Adipose tissue (tissue), 3 donors: Measurements from ENCODE around the gene APOBEC4. TPM values are rescaled to one million over a fixed set of nuclear protein-coding genes. Genes with fewer than 3 reads are reported as not detected.
"Not testable (repeated sequence)": the region's sequence is repeated elsewhere in the genome, so short reads cannot be mapped to it uniquely, and the experiment has no call there.

Experiments
- H3K27ac ChIP-seq: one replicate; pipeline ENCODE4 v1.5.1; 2013; ENCODE audit warnings: low read depth, low read length
- WGBS, 3 donors: extraction: QIAGEN DNeasy Blood & Tissue Kit; methylation state at CpG; one replicate each; pipeline ENCODE4 v1.1.7; 2013; 5-methylcytosine and 5-hydroxymethylcytosine counted together
- polyA plus RNA-seq, 3 donors: library from polyadenylated mRNA; stranded (reverse); fragments of 200-250 nt; gene quantifications; one replicate each; pipeline ENCODE4 v1.2.3, GENCODE V29; 2013
- donor health status: healthy with polysubstance abuse.
- donor health status: Bipolar disorder and iron deficiency.
- donor health status: healthy.

The APOBEC4 gene
- polyA plus RNA-seq, 3 donors = 0.02 TPM; not detected in 2

DNA sequence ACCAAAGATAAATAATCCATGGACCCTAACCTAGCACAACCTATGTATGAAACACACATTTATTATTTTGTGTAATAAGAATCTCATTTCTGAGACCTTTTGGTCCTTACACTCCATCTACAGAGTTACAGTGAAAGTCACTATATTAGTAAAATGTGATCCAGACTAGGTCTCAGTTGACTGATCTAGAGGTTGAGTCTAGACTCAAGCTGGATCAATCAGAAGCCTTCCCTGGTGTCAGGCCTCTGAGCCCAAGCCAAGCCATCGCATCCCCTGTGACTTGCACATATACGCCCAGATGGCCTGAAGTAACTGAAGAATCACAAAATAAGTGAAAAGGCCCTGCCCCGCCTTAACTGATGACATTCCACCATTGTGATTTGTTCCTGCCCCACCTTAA, 40.1 kb downstream of the APOBEC4 start:
- WGBS, 3 donors = 89 to 95% (median 94%) methylated on average over 2 to 3 of the region's 3 CpGs
- H3K27ac ChIP-seq = not testable (repeated sequence)

DNA sequence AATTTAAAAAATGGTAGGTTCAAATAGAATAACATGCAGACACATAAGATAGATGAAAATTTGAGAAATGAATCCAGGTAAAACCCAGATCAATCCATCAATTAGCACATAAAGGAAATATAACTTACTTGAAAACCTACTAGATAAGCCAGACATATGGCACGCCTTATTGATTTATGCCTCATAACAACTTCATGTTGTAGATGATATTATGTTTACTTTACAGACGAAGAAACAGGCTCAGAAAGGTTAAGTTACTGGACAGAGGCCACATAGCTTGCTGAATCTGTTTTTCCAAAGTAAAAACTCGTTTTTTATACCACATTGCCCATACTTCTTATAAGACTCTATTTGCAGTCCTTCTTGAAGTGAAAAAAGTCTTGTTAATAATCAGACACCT, 40.7 kb downstream of the APOBEC4 start:
- no peak overlapping the region for H3K27ac ChIP-seq
- 49 to 86% (median 81%) methylated on average over 3 of the region's 3 CpGs for WGBS, 3 donors

DNA sequence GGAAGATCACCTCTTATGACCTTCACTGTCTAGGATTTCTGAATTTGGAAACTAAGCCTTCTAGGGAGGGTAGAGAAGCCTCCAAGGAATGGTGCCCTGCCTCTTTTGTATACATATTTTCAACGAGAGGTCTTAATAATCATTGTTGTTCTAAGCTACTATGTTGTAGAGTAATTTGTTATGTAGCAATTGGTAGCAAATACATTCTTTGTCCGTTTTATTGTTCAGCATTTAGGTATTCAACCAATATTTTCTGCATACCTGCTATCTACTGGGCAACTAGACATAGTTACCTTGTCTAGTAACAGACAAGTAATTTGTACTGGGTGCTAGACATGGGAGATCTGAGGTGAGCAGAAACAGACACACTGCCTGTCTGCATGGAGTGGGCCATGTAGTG, 42.1 kb downstream of the APOBEC4 start:
- no peak overlapping the region for H3K27ac ChIP-seq
- 41 to 45% (median 45%) methylated on average over 2 of the region's 2 CpGs for WGBS, 3 donors

DNA sequence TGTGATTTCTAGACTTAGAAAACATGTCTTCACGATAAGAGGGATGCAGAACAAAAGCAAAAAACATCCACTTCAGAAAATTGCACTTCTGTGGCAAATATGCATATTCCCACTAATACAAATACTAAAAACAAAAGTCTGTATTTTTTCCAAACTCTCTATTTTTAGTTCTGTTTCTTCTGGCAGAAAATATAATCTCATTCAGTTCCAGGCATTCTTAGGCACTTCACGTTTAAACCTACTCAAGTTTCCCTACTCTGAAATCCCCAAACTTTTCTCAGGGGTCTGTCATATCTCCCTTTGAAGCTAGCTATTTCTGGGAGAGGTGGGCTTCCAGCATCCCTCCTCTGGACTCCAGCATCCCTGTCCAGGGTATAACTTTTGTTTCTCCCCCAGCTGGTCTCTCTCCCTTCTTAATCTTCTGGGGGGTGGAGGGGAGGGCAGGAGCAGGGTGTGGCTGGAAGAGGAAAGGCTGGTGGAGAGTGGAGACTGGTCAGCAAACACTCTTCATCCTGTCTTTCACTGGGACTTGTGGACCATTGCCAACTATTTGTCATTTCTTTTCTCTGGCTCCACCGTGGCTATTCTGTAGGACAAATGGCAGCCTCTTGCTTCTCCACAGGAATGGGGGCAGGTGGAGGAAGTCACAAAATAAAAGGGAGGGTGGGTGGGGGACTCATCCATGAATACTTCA, 43.2 kb downstream of the APOBEC4 start:
- no peak overlapping the region for H3K27ac ChIP-seq
- WGBS, 3 donors = 27 to 46% (median 27%) methylated on average over 3 of the region's 3 CpGs

DNA sequence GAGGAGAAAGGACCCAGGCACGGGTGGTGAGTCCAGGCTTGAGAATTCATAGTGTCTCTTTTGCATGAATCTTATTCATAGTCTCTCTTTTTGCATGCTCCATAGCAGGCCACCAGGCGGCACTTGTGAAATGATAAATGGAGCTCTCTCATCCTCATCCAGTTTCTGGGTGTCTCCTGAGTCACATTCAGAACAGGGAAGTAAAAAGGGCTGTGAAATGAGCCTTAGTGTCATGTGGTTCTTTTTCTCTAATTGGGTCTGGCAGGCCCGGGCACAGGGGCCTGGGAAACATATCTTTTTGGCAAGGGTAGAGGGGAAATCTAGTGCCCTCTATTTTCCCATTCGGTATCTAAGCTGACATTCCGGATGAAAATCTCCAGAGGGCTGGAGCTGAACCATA, 43.8 kb downstream of the APOBEC4 start:
- whole genome bisulfite sequencing, 3 donors = 28 to 61% (median 37%) methylated on average over 5 of the region's 5 CpGs
- no peak overlapping the region for H3K27ac ChIP-seq

DNA sequence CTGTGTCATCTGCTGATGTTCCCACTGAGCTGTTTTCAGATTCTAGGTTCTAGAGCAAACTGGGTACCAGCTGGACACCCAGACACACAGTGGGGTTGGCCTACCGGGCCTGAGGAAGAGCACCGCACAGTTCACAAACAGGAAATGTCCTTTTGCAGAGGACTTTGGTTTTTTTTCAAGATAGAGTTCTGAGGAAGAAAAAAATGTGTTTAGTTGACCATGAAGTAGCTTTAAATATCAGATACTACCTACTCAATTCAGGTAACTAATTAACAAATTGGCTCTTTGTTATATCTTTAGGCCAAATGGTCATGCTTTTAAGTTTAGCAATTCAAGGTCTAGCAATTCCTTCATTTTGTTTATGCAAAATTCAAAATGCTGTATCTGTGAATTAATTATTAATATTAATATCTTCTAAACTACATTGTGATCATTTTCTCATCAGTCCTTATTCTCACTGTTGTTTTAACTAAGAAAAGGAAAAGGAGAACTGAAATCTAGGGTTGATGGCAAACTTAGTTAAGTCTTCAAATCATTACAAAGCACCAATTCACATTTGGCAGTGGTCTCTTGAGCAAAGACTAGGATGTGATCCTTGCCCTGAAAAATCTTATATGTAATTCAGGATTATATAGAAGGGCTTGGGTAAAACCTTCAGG, 45.7 kb downstream of the APOBEC4 start:
- H3K27ac ChIP-seq = no peak overlapping the region

DNA sequence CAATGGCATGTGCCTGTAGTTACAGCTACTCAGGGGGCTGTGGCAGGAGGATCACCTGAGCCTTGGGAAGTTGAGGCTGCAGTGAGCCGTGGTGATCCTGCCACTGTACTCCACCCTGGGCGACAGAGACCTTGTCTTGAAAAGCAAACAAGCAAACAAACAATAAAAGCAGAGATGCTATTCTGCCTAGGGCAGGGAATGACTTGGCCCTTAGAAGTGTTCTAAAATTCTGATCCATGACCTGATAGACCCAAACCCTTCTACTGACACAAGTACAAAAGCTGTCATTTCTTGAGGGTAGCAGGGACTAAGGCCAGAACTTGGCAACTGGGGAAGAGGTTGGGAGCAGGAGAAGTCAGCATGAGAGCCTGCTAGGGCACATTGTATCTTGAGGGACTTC, 47.2 kb downstream of the APOBEC4 start:
- no peak overlapping the region for H3K27ac ChIP-seq
- 83 to 96% (median 90%) methylated on average over 2 of the region's 2 CpGs for WGBS, 3 donors

More for the DNA sequence above, 45.7 kb downstream of the APOBEC4 start:
- WGBS, 3 donors = 41 to 49% (median 41%) methylated on average over 2 of the region's 2 CpGs

DNA sequence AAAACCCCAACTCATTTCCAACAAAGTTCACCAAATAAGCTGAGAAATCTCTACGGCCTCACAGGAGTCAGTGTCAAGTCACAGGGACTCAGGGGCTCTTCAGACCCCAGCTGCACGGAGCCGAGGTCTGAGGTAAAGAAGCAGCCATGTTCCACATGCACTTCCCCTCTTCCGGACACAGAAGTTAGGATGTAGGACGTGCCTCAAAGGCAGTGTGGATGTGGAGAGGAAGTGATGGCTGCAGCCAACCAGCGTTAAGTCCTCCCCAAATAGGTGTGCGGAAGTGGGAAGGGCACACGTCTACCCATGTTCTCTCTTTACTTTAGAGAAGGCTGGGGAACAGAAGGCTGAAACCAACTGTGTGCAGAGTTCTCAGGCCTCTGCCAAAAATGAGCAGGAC, 48.3 kb downstream of the APOBEC4 start:
- H3K27ac ChIP-seq = no peak overlapping the region
- 55 to 86% (median 71%) methylated on average over 8 of the region's 8 CpGs for WGBS, 3 donors

DNA sequence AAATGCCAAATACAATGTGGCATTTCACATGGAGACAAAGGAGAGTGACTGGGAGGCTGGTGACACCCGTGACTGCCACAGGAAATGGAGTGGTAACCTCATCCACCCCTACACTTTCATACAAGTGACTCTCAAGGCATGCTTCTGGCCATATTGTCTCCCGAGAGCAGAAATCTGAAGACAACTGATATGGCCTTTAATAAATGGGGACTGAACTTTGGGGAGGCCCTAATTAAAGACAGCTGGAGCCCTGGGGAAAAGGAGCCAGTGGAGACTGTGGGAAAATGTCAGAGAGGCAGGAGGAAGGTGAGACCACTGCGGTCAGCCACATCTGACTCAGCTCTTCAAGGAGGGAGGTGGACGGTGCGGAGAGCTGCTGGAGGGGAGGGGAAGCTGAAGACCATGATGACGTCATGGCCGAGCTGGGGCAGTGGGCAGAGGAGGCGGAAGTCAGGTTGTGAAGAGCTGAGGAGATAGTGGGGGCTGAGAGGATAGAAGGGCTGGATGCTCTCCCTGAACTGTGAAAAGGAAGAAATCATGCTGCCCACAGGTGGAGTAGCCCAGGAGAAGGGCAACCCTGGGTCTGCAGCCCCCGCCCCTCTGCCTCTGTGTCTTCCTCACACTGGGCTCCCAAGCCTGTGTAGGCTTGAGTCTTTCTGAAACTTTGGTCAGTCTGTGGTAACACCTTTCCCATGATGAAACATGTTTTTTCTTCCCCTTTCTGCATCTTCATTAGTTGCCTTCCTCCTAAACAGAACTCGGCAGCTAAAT, 48.9 kb downstream of the APOBEC4 start:
- WGBS, 3 donors = 47 to 71% (median 50%) methylated on average over 10 of the region's 10 CpGs

DNA sequence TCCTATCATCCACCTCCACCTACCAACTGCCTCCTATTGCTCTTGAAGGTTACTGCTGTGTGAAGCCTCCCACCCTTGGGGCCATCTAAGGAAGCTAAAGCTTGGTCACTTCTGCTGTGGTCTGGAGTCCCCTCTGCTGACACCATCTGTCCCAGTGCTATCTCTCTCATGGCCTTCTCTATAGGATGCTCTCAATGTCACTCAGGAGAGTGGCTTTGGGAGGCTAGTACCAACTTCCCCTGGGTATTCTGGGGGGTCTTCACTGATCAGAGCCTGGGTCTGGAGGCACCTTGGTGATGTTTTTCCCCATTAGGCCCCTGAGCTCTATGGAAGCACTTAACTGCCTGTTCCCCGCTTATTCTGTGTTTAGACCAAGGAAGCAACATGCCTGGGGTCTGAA, 50.6 kb downstream of the APOBEC4 start:
- no peak overlapping the region for H3K27ac ChIP-seq
- 93 to 100% (median 96%) methylated on average over 1 of the region's 1 CpG for WGBS, 3 donors

More for the DNA sequence above, 48.9 kb downstream of the APOBEC4 start:
- peak overlapping the region; percentile 72 for H3K27ac ChIP-seq

DNA sequence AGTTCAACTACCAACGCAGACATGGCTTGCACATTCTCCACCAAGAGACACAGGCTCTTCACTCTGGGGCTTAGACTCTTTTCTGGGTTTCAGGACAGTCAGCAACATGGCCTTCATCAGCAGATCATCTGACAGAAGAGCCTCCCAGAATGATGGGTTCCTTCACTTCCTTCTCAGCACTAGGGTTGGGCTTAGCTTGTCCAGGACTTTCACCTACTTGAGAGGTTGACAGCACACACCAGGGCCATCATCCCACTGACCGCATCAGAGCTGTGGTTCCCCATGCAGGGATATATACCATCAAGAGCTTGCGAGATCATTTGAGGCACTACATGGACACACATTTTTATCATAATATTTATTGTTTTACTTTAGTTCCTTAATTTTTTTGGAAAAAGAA, 52.5 kb downstream of the APOBEC4 start:
- H3K27ac ChIP-seq = peak overlapping the region; percentile 42
- 90 to 91% (median 91%) methylated on average over 3 of the region's 3 CpGs for WGBS, 3 donors

DNA sequence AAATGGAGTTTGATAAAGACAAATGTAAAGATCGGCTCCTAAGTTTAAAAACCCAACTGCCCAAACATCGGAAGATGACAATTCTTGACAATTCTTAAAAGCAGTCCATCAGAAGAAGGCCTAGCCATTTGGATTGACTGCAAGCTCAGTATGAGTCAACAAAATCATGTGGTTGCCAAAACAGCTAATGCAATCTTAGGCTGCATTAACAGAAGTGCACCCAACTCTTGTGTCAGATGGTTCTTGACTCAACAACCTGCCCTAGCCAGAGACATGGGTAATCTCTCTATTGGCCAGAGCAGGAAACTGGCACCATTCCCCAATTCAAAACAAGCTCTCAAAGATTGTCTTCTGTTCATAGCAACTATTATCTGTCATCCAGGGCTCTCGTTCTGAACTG, 53.0 kb downstream of the APOBEC4 start:
- 71 to 85% (median 75%) methylated on average over 3 of the region's 3 CpGs for WGBS, 3 donors
- H3K27ac ChIP-seq = peak overlapping the region; percentile 42

DNA sequence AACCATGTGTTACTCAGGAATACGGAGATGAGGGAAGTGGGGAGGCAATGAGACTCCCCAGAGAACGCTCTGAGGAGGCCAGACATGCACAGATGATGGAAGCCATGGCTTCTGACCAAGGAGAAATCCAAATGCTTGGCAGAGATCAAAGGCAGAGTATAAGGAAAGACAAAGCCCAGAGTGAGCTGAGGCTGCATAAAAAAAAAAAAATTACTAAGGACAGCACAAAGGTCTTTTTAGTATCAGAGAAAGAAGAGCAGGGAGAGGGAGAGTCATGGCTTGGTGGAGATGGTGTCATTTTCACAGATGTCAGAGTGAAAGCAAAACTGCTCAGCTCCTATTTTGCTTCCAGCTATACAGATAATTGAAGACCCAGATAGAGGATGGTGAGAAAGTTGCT, 54.7 kb downstream of the APOBEC4 start:
- H3K27ac ChIP-seq = no peak overlapping the region
- 40 to 66% (median 50%) methylated on average over 2 of the region's 2 CpGs for WGBS, 3 donors

DNA sequence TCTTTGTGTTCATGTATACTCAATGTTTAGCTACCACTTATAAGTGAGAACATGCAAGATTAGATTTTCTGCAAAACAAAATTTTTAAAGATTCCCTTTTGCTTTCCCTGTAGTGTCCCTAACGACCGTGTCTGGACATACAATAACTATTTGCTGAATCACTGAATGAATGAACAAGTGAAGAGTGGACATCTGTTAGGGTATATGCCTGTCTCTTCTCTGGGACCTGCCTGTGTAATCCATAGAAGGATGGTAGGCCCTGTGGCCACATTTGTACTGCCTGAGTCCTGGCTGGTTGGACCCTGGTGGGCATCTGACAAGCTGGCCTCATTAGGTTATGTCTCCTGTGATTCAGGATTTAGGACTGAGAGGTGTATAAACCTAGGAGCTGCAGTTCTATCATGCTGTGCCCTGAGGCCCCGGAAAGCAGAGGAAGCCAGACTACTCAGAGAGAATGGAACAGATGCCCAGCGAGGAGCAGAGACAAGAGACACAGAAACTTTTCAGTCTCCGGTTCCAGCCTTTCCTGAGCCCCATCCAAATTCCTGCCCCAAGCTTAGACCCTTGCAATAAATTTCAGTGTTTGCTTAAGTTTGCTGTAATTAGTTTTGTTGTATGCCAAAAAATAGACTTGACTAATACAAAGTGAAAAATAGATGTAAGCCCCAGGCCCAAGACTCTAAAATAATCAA, 55.3 kb downstream of the APOBEC4 start:
- no peak overlapping the region for H3K27ac ChIP-seq
- WGBS, 3 donors = 59 to 79% (median 66%) methylated on average over 5 of the region's 5 CpGs

DNA sequence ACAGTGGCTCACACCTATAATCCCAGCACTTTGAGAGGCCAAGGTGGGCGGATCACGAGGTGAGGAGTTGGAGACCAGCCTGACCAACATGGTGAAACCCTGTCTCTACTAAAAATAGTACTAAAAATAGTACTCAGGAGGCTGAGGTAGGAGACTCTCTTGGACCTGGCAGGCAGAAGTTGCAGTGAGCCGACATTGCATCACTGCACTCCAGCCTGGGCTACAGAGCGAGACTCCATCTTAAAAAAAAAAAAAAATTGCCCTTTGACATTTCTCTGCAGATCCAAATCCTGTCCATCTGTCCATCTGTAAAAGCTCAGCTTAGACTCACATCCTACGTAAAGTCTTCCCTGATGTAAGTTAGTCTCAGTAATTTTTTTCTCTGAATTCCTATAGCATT, 56.6 kb downstream of the APOBEC4 start:
- WGBS, 3 donors = 84 to 88% (median 85%) methylated on average over 5 of the region's 5 CpGs
- H3K27ac ChIP-seq = no peak overlapping the region
